SK-N-SH treated with all-trans-retinoic acid at 6 μM for 48 hours (cell line): Measurements from ENCODE around the gene GRHL1.

Experiments
- PATZ1 ChIP-seq: fragments of 250-450 bp; sonication (Bioruptor Pico); IDR thresholded peaks from 2 replicates; pipeline ENCODE4 v1.8.0; 2020; ENCODE audit warnings: mild to moderate bottlenecking, moderate library complexity, borderline replicate concordance
- POU6F1 ChIP-seq: fragments of 250-450 bp; sonication (Bioruptor Pico); IDR thresholded peaks from 2 replicates; pipeline ENCODE4 v1.8.0; 2021; ENCODE audit warnings: low read depth, mild to moderate bottlenecking, moderate library complexity, borderline replicate concordance
- TOX ChIP-seq: fragments of 250-450 bp; sonication (Bioruptor Pico); IDR thresholded peaks from 2 replicates; pipeline ENCODE4 v1.8.0; 2021; ENCODE audit warnings: mild to moderate bottlenecking, moderate library complexity, borderline replicate concordance

GRCh38 chr2:10043256-10043905 lies 91.9 kb downstream of the GRHL1 start, which contains the start of gene KLF11:
- no peak for TF ChIP-seq PATZ1 (CRISPR knock-in tag)
- no peak for TF ChIP-seq TOX (CRISPR knock-in tag)
- no peak for TF ChIP-seq POU6F1 (CRISPR knock-in tag)
